Thymus (tissue), 11 donors: ENCODE measurements around the gene ARHGEF7. TPM values are rescaled to one million over a fixed set of nuclear protein-coding genes. Genes with fewer than 3 reads are reported as not detected.

ENCODE experiments used
- DNase-seq, 9 donors: peaks; one replicate each; pipeline ENCODE4 v3.0.0-alpha.2; 2013; ENCODE audit warnings: low spot score in 9 of 9, low read depth in 6 of 9, missing footprints in 1 of 9
- H3K27ac ChIP-seq, 2 donors: one replicate each; pipeline ENCODE4 v1.5.1; 2013; ENCODE audit warnings: control low read depth in 1 of 2, low read depth in 1 of 2, low read length in 1 of 2, mild to moderate bottlenecking in 1 of 2, moderate library complexity in 1 of 2
- H3K27me3 ChIP-seq, 2 donors: one replicate each; pipeline ENCODE4 v1.5.1; 2013; ENCODE audit warnings: low read length in 1 of 2; ENCODE audit not compliant: control insufficient read depth in 2 of 2, insufficient read depth in 1 of 2
- H3K36me3 ChIP-seq, 2 donors: one replicate each; pipeline ENCODE4 v1.5.1; 2013; ENCODE audit warnings: low read length in 1 of 2, mild to moderate bottlenecking in 1 of 2, moderate library complexity in 1 of 2; ENCODE audit not compliant: control insufficient read depth in 2 of 2, insufficient read depth in 2 of 2
- H3K4me1 ChIP-seq, 2 donors: one replicate each; pipeline ENCODE4 v1.5.1; 2013; ENCODE audit warnings: low read length in 2 of 2; ENCODE audit not compliant: control insufficient read depth in 2 of 2, insufficient read depth in 2 of 2
- H3K4me3 ChIP-seq, 2 donors: one replicate each; pipeline ENCODE4 v1.5.1; 2013; ENCODE audit warnings: low read length in 2 of 2, control low read depth in 1 of 2, mild to moderate bottlenecking in 1 of 2
- H3K9me3 ChIP-seq, 2 donors: one replicate each; pipeline ENCODE4 v1.5.1; 2013; ENCODE audit warnings: low read length in 1 of 2, mild to moderate bottlenecking in 1 of 2; ENCODE audit not compliant: control insufficient read depth in 2 of 2, insufficient read depth in 1 of 2
- WGBS: extraction: QIAGEN DNeasy Blood & Tissue Kit; methylation state at CpG from one replicate; pipeline ENCODE4 v1.1.7; 2013; 5-methylcytosine and 5-hydroxymethylcytosine counted together
- polyA plus RNA-seq: library from polyadenylated mRNA; stranded (reverse); fragments of 200-250 nt; gene quantifications from one replicate; pipeline ENCODE4 v1.2.3, GENCODE V29; 2013
- total RNA-seq: library from RNA; stranded (reverse); fragments of 120-200 nt; gene quantifications from one replicate; pipeline ENCODE4 v1.2.4, GENCODE V29; 2013
- donor health status: healthy.

ARHGEF7 gene
- total and polyA plus RNA-seq, 2 donors, result 60.4 to 71.9 TPM

- WGBS, result 86% methylated on average over 12 of the region's 12 CpGs
- Histone ChIP-seq H3K9me3 (peaks cover 0 to 6% of the 10 kb centered on the region in 2 donors), H3K27ac (no peak overlapping the region), H3K4me1 (no peaks in the 10 kb centered on the region), H3K27me3 (peaks cover 29 to 57% of the 10 kb centered on the region in 2 donors), H3K4me3 (no peak overlapping the region), H3K36me3 (no peaks in the 10 kb centered on the region)
- no peak for DNase-seq
These were observed 6.9 kb downstream of the ARHGEF7 start for GRCh38 chr13:111122056-111122455.

DNA sequence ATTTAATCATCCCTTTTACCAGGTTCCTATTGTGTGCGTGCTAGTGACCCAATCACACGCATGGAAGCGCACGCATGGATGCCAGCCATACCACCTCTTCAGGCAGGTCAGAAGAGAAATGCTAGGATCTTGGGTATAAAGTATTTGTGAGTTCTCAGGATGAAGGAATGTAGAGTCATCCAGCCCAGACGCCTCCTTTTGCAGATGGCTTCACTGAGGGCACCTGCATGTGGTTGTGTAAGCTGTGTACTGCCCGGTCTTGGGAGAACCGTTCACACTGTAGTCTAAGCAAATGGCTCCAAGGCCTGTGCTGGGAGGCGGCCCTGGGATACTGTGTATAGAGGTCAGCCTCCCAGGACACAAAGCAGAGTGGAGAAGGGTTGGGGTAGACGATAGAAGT is 7.5 kb downstream of the ARHGEF7 start:
- whole genome bisulfite sequencing, result 97% methylated on average over 9 of the region's 9 CpGs
- Histone ChIP-seq H3K27me3 (peaks cover 23 to 51% of the 10 kb centered on the region in 2 donors), H3K27ac (no peak overlapping the region), H3K36me3 (no peaks in the 10 kb centered on the region), H3K9me3 (peaks cover 0 to 5% of the 10 kb centered on the region in 2 donors), H3K4me1 (no peaks in the 10 kb centered on the region), H3K4me3 (no peak overlapping the region)
- DNase-seq, result no peak

DNA sequence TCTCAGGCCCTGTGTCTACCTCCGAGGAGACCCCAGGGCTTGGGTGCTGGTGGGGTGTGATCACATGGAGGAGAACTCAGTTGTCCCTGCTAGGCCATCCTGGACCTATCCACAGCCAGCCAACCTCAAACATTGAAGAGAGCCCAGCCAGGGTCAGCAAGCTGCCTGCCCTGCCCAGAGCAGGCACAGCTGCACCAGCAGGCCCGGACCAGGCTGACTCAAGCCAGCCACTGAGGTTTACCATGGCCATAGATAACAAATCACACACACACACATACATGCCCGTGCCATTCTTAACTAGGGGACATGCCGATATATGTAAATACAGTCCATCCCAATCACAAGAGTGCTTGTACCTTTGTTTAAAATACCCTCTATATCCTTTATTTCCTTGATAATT is 8.1 kb downstream of the ARHGEF7 start:
- Histone ChIP-seq H3K9me3 (no peaks in the 10 kb centered on the region), H3K27ac (no peak overlapping the region), H3K36me3 (no peaks in the 10 kb centered on the region), H3K4me1 (no peaks in the 10 kb centered on the region), H3K4me3 (no peak overlapping the region), H3K27me3 (peaks cover 17 to 45% of the 10 kb centered on the region in 2 donors)
- DNase-seq, result no peak
- 98% methylated on average over 4 of the region's 4 CpGs for WGBS

GRCh38 chr13:111123649-111124048 is 8.5 kb downstream of the ARHGEF7 start:
- H3K4me1 ChIP-seq, result no peaks in the 10 kb centered on the region
- 77% methylated on average over 8 of the region's 8 CpGs for WGBS
- H3K9me3 ChIP-seq, result no peaks in the 10 kb centered on the region
- H3K4me3 ChIP-seq, result no peak overlapping the region
- DNase-seq, result no peak
- peaks cover 14 to 41% of the 10 kb centered on the region in 2 donors for H3K27me3 ChIP-seq
- H3K27ac ChIP-seq, result no peak overlapping the region
- H3K36me3 ChIP-seq, result no peaks in the 10 kb centered on the region

GRCh38 chr13:111126509-111126908 is 11.4 kb downstream of the ARHGEF7 start:
- Histone ChIP-seq H3K4me3 (no peak overlapping the region), H3K27ac (no peak overlapping the region), H3K27me3 (peaks cover 4 to 15% of the 10 kb centered on the region in 2 donors), H3K4me1 (no peaks in the 10 kb centered on the region), H3K36me3 (no peaks in the 10 kb centered on the region), H3K9me3 (peaks cover 0 to 3% of the 10 kb centered on the region in 2 donors)
- DNase-seq, result no peak

DNA sequence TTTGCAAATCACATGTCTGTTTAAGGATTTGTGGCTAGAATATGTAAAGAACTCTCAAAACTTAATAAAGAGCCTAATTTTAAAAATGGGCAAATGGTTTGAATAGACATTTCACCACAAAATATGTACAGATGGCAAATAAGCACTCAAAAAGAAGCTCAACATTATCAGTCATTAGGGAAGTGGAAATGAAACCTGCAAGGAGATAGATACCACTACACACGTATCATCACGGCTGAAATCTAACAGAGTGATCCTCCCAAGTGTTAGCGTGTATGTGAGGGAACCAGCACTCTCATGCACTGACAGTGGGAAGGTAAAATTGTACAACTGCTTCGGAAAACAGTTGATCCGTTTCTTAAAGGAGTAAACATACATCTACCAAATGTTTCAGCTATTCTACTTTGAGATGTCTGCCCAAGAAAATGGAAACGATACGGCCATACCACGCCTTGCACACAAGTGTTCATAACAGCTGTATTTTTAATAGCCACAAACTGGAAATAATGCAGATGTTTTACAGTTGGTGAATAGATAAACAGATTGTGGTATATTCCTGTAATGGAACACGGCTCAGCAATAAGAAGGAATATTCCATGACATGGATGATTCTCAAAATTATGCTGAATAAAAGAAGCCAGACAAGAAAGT is 14.5 kb downstream of the ARHGEF7 start:
- peaks cover 0 to 3% of the 10 kb centered on the region in 2 donors for H3K9me3 ChIP-seq
- WGBS, result 92% methylated on average over 9 of the region's 9 CpGs
- H3K36me3 ChIP-seq, result no peaks in the 10 kb centered on the region
- H3K27ac ChIP-seq, result no peak overlapping the region
- no peaks in the 10 kb centered on the region for H3K4me1 ChIP-seq
- DNase-seq, result no peak
- peaks cover under 1 to 3% of the 10 kb centered on the region in 2 donors for H3K27me3 ChIP-seq
- no peak overlapping the region for H3K4me3 ChIP-seq

- H3K9me3 ChIP-seq, result peaks cover 0 to 3% of the 10 kb centered on the region in 2 donors
- H3K27me3 ChIP-seq, result peaks cover 0 to 3% of the 10 kb centered on the region in 2 donors
- no peak overlapping the region for H3K27ac ChIP-seq
- WGBS, result 96% methylated on average over 5 of the region's 5 CpGs
- no peaks in the 10 kb centered on the region for H3K36me3 ChIP-seq
- no peak overlapping the region for H3K4me3 ChIP-seq
- no peak for DNase-seq
- no peaks in the 10 kb centered on the region for H3K4me1 ChIP-seq
These were observed 15.0 kb downstream of the ARHGEF7 start for GRCh38 chr13:111130116-111130508.

DNA sequence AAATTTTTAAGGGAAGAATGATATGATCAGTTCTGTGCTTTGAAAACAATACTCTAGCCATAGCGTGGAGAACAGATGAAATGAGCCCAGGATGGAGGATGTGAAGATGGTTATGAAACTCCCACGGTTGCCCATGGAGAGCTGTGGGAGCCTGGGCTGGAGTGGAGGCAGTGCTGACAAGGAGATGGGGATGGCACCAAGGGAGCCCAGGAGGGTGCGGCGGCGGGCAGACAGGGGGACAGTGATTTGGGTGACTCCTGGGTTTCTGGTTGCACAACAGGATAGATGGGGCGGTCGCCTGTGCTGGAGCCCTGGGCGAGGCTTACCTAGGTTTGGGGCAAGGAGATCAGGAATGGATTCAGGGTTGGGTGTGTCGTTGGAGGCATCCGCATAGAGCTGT is 15.9 kb downstream of the ARHGEF7 start:
- H3K27ac ChIP-seq, result no peak overlapping the region
- H3K36me3 ChIP-seq, result no peaks in the 10 kb centered on the region
- no peaks in the 10 kb centered on the region for H3K4me1 ChIP-seq
- H3K9me3 ChIP-seq, result peaks cover 0 to 3% of the 10 kb centered on the region in 2 donors
- H3K27me3 ChIP-seq, result peaks cover 0 to 3% of the 10 kb centered on the region in 2 donors
- H3K4me3 ChIP-seq, result no peak overlapping the region
- 93% methylated on average over 10 of the region's 10 CpGs for WGBS
- no peak for DNase-seq

DNA sequence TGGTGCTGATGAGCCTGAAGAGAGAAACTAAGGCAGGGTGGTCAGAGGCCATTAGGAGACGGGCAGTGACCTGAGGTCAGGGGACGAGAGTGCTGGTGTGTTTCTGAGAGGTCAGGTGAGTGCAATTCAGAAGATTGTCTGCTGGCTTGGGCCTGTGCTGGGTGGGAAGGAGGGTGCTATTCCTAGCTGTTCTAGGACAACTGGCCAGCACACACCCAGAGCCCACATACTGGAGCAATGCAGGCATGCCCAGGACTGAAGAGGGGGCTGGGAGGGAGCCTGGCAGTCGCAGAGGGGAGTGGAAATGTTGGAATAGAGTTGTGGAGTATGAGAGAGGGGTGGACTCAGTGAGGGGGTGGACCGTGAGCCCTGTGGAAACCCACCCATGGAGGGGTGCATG is 16.5 kb downstream of the ARHGEF7 start:
- WGBS, result 81% methylated on average over 4 of the region's 4 CpGs
- no peaks in the 10 kb centered on the region for H3K36me3 ChIP-seq
- H3K27ac ChIP-seq, result no peak overlapping the region
- DNase-seq, result no peak
- H3K27me3 ChIP-seq, result peaks cover 0 to 3% of the 10 kb centered on the region in 2 donors
- H3K4me1 ChIP-seq, result no peaks in the 10 kb centered on the region
- no peak overlapping the region for H3K4me3 ChIP-seq
- peaks cover 0 to 3% of the 10 kb centered on the region in 2 donors for H3K9me3 ChIP-seq
